Stimulated activated CD4-positive, alpha-beta T cell treated with anti-CD3 and anti-CD28 coated beads, Interleukin-2, amount 100 ng/mL, for 48 hours (primary cell): Measurements from ENCODE around the gene ATP5F1E.
"Not testable (repeated sequence)": the region's sequence is repeated elsewhere in the genome, so short reads cannot be mapped to it uniquely, and the experiment has no call there.

ENCODE experiments used
- DNase-seq, 2 donors: peaks; one replicate each; pipeline ENCODE4 v3.0.0-alpha.2; 2020

The ATP5F1E gene

DNA sequence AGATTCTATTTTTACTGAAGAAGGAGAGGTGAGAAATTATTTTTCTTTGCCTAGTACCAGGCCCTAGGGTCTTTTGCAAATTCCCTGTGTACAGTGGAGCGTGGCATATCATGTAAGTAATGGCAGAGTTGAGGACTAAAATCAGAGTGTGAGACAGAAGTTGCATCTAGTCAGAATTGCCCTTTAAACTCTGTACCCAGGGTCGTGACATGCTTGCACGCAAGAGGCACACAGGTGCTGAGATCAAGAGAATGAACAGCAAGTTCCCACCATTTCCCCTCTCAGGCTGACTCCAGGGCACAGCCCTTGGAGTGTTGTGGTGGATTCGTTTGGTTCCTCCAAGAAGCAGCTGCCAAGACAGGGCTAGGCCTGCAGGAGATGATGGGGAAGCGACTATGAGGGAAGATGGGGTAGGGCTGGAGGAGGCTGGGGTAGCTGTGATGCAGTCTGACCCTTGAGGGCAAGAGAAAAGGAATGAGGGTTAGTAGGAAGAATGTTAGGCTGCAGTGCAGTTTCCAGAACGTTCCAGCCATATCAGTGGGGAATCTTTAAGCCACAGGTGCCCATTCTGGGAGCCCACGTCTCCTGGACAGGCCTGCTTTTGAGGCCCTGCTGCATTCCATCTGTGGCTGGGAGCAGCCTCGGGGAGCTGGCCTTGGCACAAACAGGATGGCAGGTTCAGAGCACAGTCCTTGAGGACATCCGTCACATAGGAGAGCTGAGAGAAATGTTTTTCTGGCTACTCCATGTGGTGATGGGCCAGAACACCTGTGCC is 44.2 kb downstream of the ATP5F1E start:
- no peak for DNase-seq

GRCh38 chr20:58986968-58987517 is 45.1 kb downstream of the ATP5F1E start:
- no peak for DNase-seq

- no peak for DNase-seq
Measured at GRCh38 chr20:58986286-58986967, 45.7 kb downstream of the ATP5F1E start.

DNA sequence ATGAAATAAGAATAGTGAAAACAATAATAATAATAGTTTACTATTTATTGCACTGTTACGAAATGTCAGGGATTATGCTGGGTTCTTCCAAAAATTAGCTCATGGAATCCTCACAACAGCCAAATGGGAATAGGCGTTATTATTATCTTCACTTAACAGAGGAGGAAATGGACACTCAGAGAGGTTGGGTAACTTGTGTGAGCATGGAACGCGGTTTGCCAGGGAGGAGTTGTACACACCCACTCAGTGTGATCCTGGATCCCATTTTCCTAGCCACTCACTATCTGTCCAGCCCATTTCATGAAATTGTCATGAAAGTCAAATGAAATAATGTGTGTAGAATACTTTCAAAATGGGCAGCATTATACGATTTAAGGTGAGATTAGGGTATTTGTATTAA is 46.5 kb downstream of the ATP5F1E start:
- DNase-seq, result no peak

DNA sequence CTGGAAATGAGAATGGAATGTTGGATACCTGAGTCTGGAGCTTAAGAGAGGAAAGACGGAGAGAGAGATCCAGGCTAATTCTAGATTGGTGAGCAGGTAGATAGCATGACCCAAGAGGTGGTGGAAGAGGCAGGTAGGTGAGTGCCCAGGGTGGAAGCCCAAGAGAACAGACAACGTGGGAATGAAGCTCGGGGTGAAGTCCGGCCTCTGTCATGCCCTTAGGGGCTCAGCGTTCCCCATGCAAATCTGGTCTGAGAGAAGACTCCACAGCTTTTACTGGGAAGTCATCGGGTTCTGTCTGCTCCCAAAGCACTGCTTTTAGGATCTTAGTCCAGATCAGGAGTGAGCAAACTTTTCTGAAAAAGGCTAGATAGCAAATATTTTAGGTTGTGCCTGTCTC is 47.4 kb downstream of the ATP5F1E start:
- no peak for DNase-seq

GRCh38 chr20:58983115-58983468 is 49.0 kb downstream of the ATP5F1E start:
- DNase-seq, result not testable (repeated sequence)

- DNase-seq, result no peak
Measured at GRCh38 chr20:58982406-58983114, 49.6 kb downstream of the ATP5F1E start.

DNA sequence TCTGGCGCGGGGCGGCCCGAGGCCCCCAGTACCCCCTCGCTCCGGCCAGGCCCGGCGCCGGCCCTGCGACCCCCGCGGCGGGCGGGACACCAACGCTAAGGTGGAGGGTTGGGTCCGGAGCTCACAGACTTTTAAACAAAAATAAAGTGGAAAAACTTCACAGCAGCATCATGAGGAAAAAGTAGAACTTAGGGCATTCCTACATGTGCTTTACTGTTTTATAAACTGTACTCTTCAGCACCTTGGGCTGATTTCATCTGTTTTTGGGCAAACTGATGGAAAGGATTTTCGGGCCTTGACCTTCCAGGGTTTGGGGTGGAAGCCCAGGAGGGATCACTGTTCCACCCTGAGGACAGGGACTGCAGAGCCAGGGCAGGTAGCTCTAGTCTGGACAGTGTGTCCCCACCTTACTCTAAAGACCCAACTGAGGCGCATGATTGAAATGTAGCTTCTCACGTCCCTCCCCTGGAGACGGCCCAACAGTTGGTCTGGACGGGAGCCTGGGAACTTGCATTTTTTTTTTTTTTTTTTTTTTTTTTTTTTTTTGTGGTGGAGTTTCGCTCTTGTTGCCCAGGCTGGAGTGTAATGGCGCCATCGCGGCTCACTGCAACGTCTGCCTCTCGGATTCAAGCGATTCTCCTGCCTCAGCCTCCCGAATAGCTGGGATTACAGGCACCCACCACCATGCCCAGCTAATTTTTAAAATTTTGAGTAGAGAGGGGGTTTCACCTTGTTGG is 50.3 kb downstream of the ATP5F1E start:
- DNase-seq, result no peak

DNA sequence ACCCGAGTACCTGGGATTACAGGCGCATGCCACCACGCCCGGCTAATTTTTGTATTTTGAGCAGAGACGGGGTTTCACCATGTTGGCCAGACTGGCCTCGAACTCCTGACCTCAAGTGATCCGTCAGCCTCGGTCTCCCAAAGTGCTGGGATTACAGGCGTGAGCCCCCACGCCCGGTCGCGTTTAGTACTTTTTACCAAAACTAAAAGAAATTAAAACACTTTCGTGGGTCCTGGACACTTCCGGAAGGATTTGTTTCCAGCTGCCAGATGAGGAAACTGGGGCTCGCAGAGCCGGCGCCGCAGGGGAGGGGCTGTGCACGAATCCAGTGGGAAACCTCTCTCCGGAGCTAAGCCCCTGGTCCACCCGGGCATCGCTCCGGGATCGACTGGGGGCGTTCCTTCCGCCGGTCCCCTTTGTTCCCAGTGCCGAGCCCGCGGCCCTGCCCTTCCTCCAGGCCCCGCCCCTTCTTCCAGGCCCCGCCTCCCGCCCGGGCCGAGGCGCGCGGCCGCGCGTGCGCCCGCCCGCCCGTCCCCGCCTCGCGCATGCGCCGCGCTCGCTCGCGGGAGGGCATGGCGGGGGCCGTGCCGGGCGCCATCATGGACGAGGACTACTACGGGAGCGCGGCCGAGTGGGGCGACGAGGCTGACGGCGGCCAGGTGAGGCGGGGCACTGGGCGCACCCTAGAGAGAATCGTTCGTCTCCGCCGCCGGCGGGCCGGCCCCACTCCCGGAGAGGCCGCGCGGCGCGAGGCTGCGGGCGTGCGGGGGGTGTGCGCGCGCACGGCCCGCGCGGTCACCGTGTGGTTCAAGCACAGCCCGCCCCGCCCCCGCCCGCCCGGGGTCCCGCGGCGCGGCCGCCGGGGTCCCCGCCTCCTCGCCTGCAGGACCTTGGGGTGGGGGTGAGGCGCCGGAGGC is 51.2 kb downstream of the ATP5F1E start, which contains the start of gene NELFCD:
TSS of gene NELFCD (plus strand) at position 546 of the 917 bp plus-strand sequence. CDS start at position 600, 54 bp downstream.
- DNase-seq, result peak; percentile 90 to 94

DNA sequence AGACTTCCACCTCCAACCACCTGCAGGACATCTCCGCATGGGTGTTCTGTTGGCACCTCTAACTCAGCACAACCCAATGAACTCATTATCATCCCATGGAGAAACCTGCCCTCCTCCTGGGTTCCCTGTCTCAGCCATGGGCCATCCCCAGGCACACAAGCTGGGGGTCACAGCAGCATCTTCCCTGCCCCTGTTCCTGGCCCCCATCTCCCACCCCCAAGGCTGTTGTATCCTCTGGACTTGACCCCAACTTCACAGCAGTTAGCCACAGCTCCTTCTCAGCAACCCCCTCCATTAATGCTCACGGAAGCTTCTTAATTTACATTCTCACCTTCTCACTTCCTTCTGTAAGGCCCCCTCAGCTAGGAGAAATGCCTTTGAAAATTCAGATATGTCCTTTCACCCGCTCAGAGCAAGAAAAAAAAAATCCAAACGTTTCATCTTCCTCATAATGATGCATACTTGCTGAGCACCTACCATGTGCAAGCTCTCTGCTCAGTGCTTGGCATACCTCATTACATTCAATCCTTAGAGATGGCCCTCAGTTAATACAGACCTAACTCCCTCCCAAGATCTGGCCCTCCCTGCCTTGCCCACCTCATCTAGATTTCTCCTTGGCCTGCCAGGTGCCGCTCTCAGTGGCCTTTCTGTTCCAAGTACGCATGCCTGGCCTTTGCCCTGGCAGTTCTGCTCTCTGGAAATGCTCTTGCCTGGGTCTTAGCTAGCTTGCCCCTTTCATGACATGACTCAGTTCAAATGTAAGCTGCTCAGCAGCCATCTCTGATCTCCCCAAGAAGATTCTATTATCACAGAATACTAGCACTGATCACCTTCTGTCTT is 53.6 kb downstream of the ATP5F1E start:
- no peak for DNase-seq

DNA sequence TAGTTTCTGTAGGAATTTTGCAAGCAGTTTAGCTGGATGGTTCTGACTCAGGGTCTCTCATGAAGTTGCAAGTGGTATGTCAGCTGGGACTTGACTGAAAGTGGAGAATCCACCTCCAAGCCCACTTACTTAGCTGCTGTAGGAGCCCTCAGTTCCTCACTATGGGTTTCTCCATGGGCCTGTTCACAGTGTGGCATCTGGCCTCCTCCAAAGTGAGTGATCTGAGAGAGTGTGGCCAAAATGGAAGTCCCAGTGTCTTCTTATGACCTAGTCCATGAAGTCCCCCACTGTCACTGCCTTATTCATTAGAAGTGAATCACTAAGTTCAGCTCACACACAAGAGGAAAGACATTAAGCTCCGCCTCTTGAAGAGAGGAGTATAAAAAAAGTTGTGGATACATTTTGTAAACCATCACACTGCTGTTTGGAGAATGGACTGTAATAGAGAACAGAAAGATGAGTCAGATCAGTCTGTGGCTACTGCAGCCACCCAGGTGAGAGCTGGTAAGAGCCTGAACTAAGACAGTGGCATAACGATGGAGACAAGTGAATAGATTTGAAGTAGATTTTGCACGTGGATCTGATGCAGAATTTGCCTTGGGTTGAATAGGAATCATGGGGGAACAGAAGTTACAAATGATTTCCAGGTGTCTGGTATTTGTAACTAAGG is 55.9 kb downstream of the ATP5F1E start:
- no peak for DNase-seq
